Natural killer cell treated with Interleukin-12 subunit alpha and Interleukin-12 subunit beta and Interleukin-15 and Interleukin-18, amount 100 ng/mL, for 72 hours (primary cell): ENCODE results near the gene PDGFD. TPM values are rescaled to one million over a fixed set of nuclear protein-coding genes. Genes with fewer than 3 reads are reported as not detected.
A peak's percentile ranks its signal among the peaks of the same experiment; 100 is the strongest.

ENCODE experiments used
- ATAC-seq, 2 donors: fragments of 150-1000 bp; cut with Tn5 transposase in 1 of 2; sonication (Bioruptor Pico), chemical (Tn5 transposase) in 1 of 2; 2 replicates each; pipeline ENCODE4 v1.10.0; 2021
- DNase-seq: peaks from one replicate; pipeline ENCODE4 v3.0.0; 2022; ENCODE audit warnings: low spot score
- H3K27ac Mint-ChIP-seq, 2 donors: 1 replicate in 1 of 2; 2 replicates in 1 of 2; pipeline ENCODE4 v1.8.0; 2022; ENCODE audit warnings: mixed read lengths in 2 of 2, mild to moderate bottlenecking in 1 of 2, moderate library complexity in 1 of 2
- H3K27me3 Mint-ChIP-seq, 2 donors: 1 replicate in 1 of 2; 2 replicates in 1 of 2; pipeline ENCODE4 v1.8.0; 2022; ENCODE audit warnings: mixed read lengths in 2 of 2
- H3K36me3 Mint-ChIP-seq: one replicate; pipeline ENCODE4 v1.8.0; 2022; ENCODE audit warnings: mixed read lengths
- H3K4me1 Mint-ChIP-seq, 2 donors: 1 replicate in 1 of 2; 2 replicates in 1 of 2; pipeline ENCODE4 v1.8.0; 2022; ENCODE audit warnings: low read depth in 2 of 2, mixed read lengths in 2 of 2, mild to moderate bottlenecking in 1 of 2
- H3K4me3 Mint-ChIP-seq: one replicate; pipeline ENCODE4 v1.8.0; 2022; ENCODE audit warnings: mixed read lengths
- H3K9me3 Mint-ChIP-seq: 2 replicates; pipeline ENCODE4 v1.8.0; 2022; ENCODE audit warnings: mixed read lengths
- total RNA-seq, 2 donors: library from RNA; stranded (reverse); gene quantifications; one replicate each; pipeline ENCODE4 v1.2.3, GENCODE V29; 2022

The PDGFD gene
- total RNA-seq, 2 donors from 2014 or later: 1.7 to 4.5 TPM

GRCh38 chr11:104127828-104128227 is 36.1 kb downstream of the PDGFD start:
- no peaks in the 10 kb centered on the region for H3K27me3 Mint-ChIP-seq
- ATAC-seq (no peak), DNase-seq (no peak)
- H3K36me3 Mint-ChIP-seq: no peaks in the 10 kb centered on the region
- no peak overlapping the region for H3K4me3 Mint-ChIP-seq
- no peaks in the 10 kb centered on the region for H3K9me3 Mint-ChIP-seq
- H3K4me1 Mint-ChIP-seq: peaks cover 30 to 34% of the 10 kb centered on the region in 2 donors
- no peak overlapping the region for H3K27ac Mint-ChIP-seq

DNA sequence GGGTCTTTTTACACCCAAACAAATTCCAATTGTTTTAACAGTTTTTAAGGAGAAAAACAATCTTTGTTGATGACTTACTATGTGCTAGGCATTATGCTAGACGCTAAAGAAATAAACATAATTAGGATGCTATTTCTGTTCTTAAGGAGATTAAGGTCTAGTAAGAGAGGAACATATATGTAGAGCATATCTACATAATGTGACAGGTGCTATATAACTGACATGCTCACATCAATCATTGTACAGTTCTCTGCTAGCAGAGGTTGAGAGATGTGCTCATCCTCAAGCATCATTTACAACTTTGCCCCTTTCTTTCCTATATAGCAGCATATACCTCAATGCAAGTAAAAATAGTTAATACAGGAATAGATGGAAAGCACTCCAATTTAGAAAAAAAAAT is 37.5 kb downstream of the PDGFD start:
- peak overlapping the region in 1 of 2 donors; percentile 53 for H3K27ac Mint-ChIP-seq
- H3K9me3 Mint-ChIP-seq: no peaks in the 10 kb centered on the region
- no peaks in the 10 kb centered on the region for H3K27me3 Mint-ChIP-seq
- H3K4me3 Mint-ChIP-seq: no peak overlapping the region
- no peak for DNase-seq
- no peak for ATAC-seq
- H3K4me1 Mint-ChIP-seq: peaks cover 30 to 34% of the 10 kb centered on the region in 2 donors
- no peaks in the 10 kb centered on the region for H3K36me3 Mint-ChIP-seq

DNA sequence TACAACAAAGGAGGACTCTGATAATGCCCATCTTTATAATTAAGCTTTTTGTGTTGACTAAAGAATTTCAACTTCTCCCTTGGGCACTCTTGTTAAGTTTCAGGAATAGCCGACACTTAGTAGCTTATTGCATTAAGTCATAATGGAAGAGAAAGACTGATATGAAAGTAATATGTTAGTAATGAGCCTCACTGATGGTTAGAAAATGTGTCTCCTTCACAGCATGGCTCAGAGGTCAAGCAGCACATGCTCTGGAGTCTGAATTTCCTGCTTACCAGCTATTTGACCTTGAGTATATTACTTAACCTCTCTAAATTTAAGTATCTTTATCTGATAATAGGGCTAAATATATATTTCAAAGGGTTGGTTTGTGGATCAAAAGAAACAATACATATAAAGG is 39.0 kb downstream of the PDGFD start:
- Mint-ChIP-seq H3K36me3 (no peaks in the 10 kb centered on the region), H3K9me3 (no peaks in the 10 kb centered on the region), H3K4me3 (no peak overlapping the region), H3K27me3 (no peaks in the 10 kb centered on the region), H3K4me1 (peaks cover 33 to 38% of the 10 kb centered on the region in 2 donors), H3K27ac (no peak overlapping the region)
- ATAC-seq (no peak), DNase-seq (no peak)

DNA sequence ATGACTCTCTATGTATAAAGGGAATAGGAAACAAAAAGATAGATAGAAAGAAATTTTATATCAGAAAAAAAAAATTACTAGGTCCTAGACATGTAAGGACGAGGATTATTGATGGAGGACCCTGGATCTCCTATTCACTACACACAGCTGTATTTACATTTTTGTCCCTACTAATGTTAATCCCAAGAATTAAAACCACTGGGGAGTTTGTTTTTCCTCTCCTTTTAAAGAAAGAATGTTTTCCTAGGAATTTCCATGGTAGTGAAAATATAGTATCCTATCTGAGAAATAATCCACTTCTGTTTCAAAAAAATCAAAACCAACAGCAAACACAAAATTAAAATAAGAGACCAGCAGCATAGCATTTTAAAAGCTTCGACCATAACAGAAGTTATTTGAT is 41.1 kb downstream of the PDGFD start:
- no peak overlapping the region for H3K4me3 Mint-ChIP-seq
- no peak for DNase-seq
- ATAC-seq: no peak
- peaks cover 21 to 29% of the 10 kb centered on the region in 2 donors for H3K4me1 Mint-ChIP-seq
- no peaks in the 10 kb centered on the region for H3K9me3 Mint-ChIP-seq
- no peaks in the 10 kb centered on the region for H3K36me3 Mint-ChIP-seq
- no peaks in the 10 kb centered on the region for H3K27me3 Mint-ChIP-seq
- no peak overlapping the region for H3K27ac Mint-ChIP-seq

DNA sequence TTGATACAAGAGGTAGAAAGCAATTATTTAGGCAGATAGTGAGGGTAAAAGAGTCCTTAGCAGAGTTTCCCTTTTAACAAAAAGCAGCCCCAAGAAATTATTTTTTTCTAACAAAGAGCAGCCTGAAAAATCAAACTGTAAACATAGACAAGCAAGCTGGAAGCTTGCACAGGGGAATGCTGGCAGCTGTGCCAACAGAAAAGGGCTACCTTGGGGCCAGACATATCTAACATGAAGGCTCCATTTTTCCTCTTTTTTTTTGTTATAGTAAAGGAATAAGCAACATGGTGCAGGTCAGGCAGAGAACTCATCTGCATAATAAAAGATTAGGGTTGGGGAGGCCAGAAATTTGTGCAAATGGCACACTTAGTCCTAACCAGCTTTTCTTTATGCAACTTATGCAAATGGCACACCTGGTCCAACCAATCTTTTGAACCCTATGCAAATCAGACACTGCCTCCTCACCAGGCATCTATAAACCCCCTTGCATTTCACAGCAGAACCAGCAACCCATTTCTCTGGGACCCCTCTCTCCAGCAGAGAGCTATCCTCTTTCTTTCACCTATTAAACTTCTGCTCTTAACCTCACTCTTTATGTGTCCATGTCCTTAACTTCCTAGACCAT is 41.8 kb downstream of the PDGFD start:
- Mint-ChIP-seq H3K9me3 (no peaks in the 10 kb centered on the region), H3K4me1 (peaks cover 20 to 25% of the 10 kb centered on the region in 2 donors), H3K27ac (no peak overlapping the region), H3K36me3 (no peaks in the 10 kb centered on the region), H3K4me3 (no peak overlapping the region), H3K27me3 (no peaks in the 10 kb centered on the region)
- ATAC-seq: no peak
- no peak for DNase-seq

- H3K27ac Mint-ChIP-seq: peak overlapping the region in 1 of 2 donors; percentile 0
- H3K27me3 Mint-ChIP-seq: no peaks in the 10 kb centered on the region
- H3K4me1 Mint-ChIP-seq: peaks cover 15 to 18% of the 10 kb centered on the region in 2 donors
- H3K9me3 Mint-ChIP-seq: peaks cover 3% of the 10 kb centered on the region
- ATAC-seq: no peak
- DNase-seq: no peak
- H3K4me3 Mint-ChIP-seq: no peak overlapping the region
- H3K36me3 Mint-ChIP-seq: no peaks in the 10 kb centered on the region
Measured at GRCh38 chr11:104120493-104121137, 43.3 kb downstream of the PDGFD start.

DNA sequence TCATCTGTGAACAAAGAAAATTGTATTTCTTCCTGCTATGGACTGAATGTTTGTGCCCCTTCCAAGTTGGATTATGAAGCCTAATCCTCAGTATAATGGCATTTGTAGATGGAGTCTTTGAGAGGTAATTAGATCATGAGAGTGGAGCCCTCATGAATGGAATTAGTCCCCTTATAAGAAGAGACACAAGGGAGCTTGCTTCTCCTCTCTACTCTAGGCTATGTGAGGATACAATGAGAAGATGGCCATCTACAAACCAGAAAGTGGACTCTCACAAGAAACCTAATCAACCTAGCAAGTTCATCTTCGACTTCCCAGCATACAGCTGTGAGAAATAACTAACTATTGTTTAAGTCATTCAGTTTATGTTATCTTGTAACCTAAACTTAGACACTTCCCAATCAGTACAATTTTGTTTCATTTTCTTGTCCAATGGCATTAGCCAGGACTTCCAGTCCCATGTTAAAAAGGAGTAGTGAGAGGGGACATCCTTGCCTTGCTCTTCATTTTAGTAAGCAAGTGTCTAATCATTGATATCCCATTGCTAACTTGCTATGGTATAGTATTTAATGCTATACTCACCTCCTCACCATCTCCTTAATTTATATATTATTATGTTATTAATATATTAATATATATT is 45.7 kb downstream of the PDGFD start:
- no peaks in the 10 kb centered on the region for H3K36me3 Mint-ChIP-seq
- H3K4me1 Mint-ChIP-seq: peaks cover 12 to 13% of the 10 kb centered on the region in 2 donors
- H3K4me3 Mint-ChIP-seq: no peak overlapping the region
- ATAC-seq (no peak), DNase-seq (no peak)
- H3K27ac Mint-ChIP-seq: no peak overlapping the region
- no peaks in the 10 kb centered on the region for H3K27me3 Mint-ChIP-seq
- peaks cover 3% of the 10 kb centered on the region for H3K9me3 Mint-ChIP-seq

DNA sequence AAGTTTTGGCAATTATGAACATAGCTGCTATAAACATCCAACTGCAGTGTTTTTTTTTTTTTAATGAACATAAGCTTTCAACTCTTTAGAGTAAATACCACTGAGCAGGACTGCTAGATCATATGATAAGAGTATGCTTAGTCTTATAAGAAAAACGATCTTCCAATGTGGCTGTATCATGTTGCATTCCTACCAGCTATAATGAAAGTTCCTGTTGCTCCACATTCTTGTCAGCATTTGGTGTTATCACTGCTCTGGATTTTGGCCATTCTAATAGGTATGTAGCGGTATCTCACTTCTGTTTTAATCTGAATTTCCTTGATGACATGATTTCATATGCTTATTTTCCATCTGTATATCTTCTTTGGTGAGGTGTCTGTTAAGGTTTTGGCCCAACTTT is 50.4 kb downstream of the PDGFD start:
- ATAC-seq (no peak), DNase-seq (no peak)
- Mint-ChIP-seq H3K36me3 (no peaks in the 10 kb centered on the region), H3K27ac (no peak overlapping the region), H3K4me3 (no peak overlapping the region), H3K9me3 (peaks cover 3% of the 10 kb centered on the region), H3K27me3 (no peaks in the 10 kb centered on the region), H3K4me1 (peaks cover 6 to 15% of the 10 kb centered on the region in 2 donors)

GRCh38 chr11:104106136-104106754 is 57.7 kb downstream of the PDGFD start:
- Mint-ChIP-seq H3K27ac (no peak overlapping the region), H3K4me3 (no peak overlapping the region), H3K36me3 (no peaks in the 10 kb centered on the region), H3K27me3 (no peaks in the 10 kb centered on the region), H3K9me3 (no peaks in the 10 kb centered on the region), H3K4me1 (peaks cover 9 to 22% of the 10 kb centered on the region in 2 donors)
- DNase-seq (no peak), ATAC-seq (no peak)

- H3K4me3 Mint-ChIP-seq: no peak overlapping the region
- ATAC-seq: no peak
- H3K36me3 Mint-ChIP-seq: no peaks in the 10 kb centered on the region
- DNase-seq: no peak
- H3K4me1 Mint-ChIP-seq: peaks cover 9 to 20% of the 10 kb centered on the region in 2 donors
- no peak overlapping the region for H3K27ac Mint-ChIP-seq
- H3K27me3 Mint-ChIP-seq: no peaks in the 10 kb centered on the region
- H3K9me3 Mint-ChIP-seq: no peaks in the 10 kb centered on the region
Measured at GRCh38 chr11:104105155-104105554, 58.8 kb downstream of the PDGFD start.

GRCh38 chr11:104104664-104105063 is 59.3 kb downstream of the PDGFD start:
- ATAC-seq (no peak), DNase-seq (no peak)
- Mint-ChIP-seq H3K27me3 (no peaks in the 10 kb centered on the region), H3K4me1 (peaks cover 9 to 24% of the 10 kb centered on the region in 2 donors), H3K4me3 (no peak overlapping the region), H3K27ac (no peak overlapping the region), H3K9me3 (no peaks in the 10 kb centered on the region), H3K36me3 (no peaks in the 10 kb centered on the region)

GRCh38 chr11:104104201-104104600 is 59.7 kb downstream of the PDGFD start:
- no peaks in the 10 kb centered on the region for H3K27me3 Mint-ChIP-seq
- ATAC-seq (no peak), DNase-seq (no peak)
- H3K4me1 Mint-ChIP-seq: peaks cover 9 to 24% of the 10 kb centered on the region in 2 donors
- H3K4me3 Mint-ChIP-seq: no peak overlapping the region
- no peaks in the 10 kb centered on the region for H3K9me3 Mint-ChIP-seq
- no peak overlapping the region for H3K27ac Mint-ChIP-seq
- no peaks in the 10 kb centered on the region for H3K36me3 Mint-ChIP-seq

DNA sequence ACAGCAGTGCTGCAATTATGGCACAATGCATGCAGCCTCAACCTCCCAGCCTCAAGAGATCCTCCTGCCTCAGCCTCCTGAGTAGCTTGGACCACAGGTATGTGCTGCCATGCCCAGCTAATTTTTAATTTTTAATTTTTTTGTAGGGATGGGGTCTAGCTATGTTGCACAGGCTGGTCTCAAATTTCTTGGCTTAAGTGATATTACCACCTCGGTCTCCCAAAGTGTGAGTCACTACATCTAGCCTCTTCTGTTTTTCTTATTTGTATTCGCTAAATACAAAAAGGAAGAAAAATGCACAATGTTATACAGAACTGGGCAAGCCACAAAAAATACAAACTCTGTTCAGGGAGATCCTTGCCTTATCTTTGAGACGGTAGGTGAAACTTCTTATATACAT is 65.4 kb downstream of the PDGFD start:
- peaks cover 11 to 28% of the 10 kb centered on the region in 2 donors for H3K4me1 Mint-ChIP-seq
- ATAC-seq (peak in 1 of 2 donors; percentile 28), DNase-seq (no peak)
- peak overlapping the region in 1 of 2 donors; percentile 43 for H3K27ac Mint-ChIP-seq
- H3K27me3 Mint-ChIP-seq: no peaks in the 10 kb centered on the region
- H3K4me3 Mint-ChIP-seq: no peak overlapping the region
- no peaks in the 10 kb centered on the region for H3K36me3 Mint-ChIP-seq
- no peaks in the 10 kb centered on the region for H3K9me3 Mint-ChIP-seq

DNA sequence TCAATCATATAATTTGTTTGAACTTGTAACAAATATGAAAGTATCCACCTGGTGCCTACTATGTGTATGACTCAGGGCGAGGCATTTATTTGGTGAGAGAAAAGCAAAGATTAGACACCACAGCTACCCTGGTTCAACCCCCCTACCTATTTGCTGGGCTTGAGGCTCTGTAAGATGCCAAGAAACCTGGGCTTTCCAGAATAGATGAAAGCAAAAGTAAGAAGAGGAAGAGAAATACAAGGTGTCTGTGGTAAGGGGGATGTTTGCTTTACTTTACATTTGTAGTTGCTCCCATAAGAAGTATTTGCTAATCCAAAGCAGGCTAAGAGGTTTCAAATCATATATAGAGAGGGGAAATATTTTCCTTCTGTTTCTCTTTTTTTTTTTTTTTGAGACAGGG is 65.8 kb downstream of the PDGFD start:
- Mint-ChIP-seq H3K9me3 (no peaks in the 10 kb centered on the region), H3K4me3 (no peak overlapping the region), H3K36me3 (no peaks in the 10 kb centered on the region), H3K27ac (peak overlapping the region in 1 of 2 donors; percentile 43), H3K4me1 (peaks cover 11 to 30% of the 10 kb centered on the region in 2 donors), H3K27me3 (no peaks in the 10 kb centered on the region)
- DNase-seq: no peak
- ATAC-seq: peak in 1 of 2 donors; percentile 69
